ENCODE results near the gene LRP1. TPM values are rescaled to one million over a fixed set of nuclear protein-coding genes. Genes with fewer than 3 reads are reported as not detected.

Gene LRP1
- polyA plus RNA-seq, 1 donor (not counting 4 experiments of a cell fraction or from before 2014, with no cell fraction given) = 4.9 TPM

GRCh38 chr12:57087010-57087690 is 41.1 kb upstream of the LRP1 start:
- Histone ChIP-seq H3K4me3 (ENCODE audit: control insufficient read depth in 2 of 3, extremely low read depth in 1 of 3, insufficient read depth in 2 of 3, low read depth in 1 of 3, low read length in 3 of 3) (peak overlapping the region; percentile 55 to 83 (median 82)), H3K36me3 (ENCODE audit: control insufficient read depth in 2 of 2, extremely low read depth in 1 of 2, insufficient read depth in 2 of 2, low read length in 2 of 2) (peaks cover 0 to 2% of the 10 kb centered on the region in 2 experiments), H4K20me1 (ENCODE audit: control insufficient read depth, extremely low read depth, insufficient read depth, low read length) (peaks cover 4% of the 10 kb centered on the region), H3K4me2 (ENCODE audit: control insufficient read depth, extremely low read depth, insufficient read depth, low read depth, low read length) (peak overlapping the region; percentile 97), H3K9ac (ENCODE audit: control insufficient read depth, extremely low read depth, insufficient read depth, low read length) (peak overlapping the region; percentile 91), H2AFZ (ENCODE audit: control insufficient read depth, low read length) (peak overlapping the region; percentile 39), H3K9me1 (ENCODE audit: control insufficient read depth, extremely low read depth, insufficient read depth, low read length) (no peaks in the 10 kb centered on the region), H3K9me3 (ENCODE audit: control insufficient read depth, low read depth, low read length) (no peaks in the 10 kb centered on the region), H3K27ac (ENCODE audit: control insufficient read depth, insufficient read depth, low read length) (peak overlapping the region; percentile 95), H3K4me1 (ENCODE audit: control insufficient read depth, extremely low read depth, insufficient read depth, low read length) (peaks cover 32% of the 10 kb centered on the region), H3K79me2 (ENCODE audit: control insufficient read depth, insufficient read depth, low read length) (peaks cover 18% of the 10 kb centered on the region), H3K27me3 (ENCODE audit: control insufficient read depth, extremely low read depth, insufficient read depth, low read length) (no peaks in the 10 kb centered on the region)
- dilution Hi-C loops (cut with MboI; ENCODE audit: extremely low pct_ligation_motif_present, low sequenced_read_pairs) = no loop called here
- FAIRE-seq = no peak
- no peak for DNase-seq (ENCODE audit: low read depth, low spot score)
- TF ChIP-seq EZH2 (IDR thresholded peaks at IDR 0.05; ENCODE audit: low read length) (no peak), CTCF (optimal IDR thresholded peaks at IDR 0.05 in 1 of 3, IDR thresholded peaks at IDR 0.05 in 1 of 3, conservative IDR thresholded peaks at IDR 0.05 in 1 of 3; ENCODE audit: extremely low read depth in 1 of 3, insufficient read depth in 2 of 3, low read length in 3 of 3) (no peak)

DNA sequence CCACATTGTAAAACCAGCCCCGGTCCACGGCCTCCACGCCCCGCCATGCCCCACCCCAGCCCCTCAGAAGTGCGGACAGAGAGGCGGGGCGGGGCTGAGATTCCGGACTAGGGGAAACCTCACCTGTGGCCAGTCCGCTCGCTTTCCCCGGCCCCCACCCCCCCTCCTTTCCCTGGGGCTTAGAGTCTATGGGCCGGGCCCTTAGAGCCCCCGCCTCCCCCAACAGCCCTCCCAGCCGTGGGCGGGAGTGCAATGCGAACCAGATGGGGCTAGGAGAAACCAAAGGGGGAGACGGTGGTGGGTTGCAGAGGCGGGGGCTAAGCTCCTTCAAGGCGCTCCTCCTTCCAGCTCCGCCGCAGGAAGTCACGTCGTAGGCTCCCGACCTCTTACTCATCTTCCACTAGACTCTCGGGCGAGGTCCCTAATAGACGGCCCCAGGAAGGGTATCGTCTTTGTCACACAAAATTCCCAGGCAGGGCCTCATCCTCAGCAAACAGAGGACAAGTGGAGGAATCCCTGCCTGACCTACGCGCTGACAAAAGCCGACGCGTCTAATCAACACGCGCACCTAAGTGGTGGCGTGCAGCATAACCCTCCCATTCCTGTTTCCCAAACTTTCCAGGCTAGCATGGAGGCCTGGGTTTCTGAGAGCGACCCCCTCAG is 40.5 kb upstream of the LRP1 start:
- FAIRE-seq (no peak), DNase-seq (ENCODE audit: low read depth, low spot score) (no peak)
- TF ChIP-seq EZH2 (IDR thresholded peaks at IDR 0.05; ENCODE audit: low read length) (no peak), CTCF (optimal IDR thresholded peaks at IDR 0.05 in 1 of 3, IDR thresholded peaks at IDR 0.05 in 1 of 3, conservative IDR thresholded peaks at IDR 0.05 in 1 of 3; ENCODE audit: extremely low read depth in 1 of 3, insufficient read depth in 2 of 3, low read length in 3 of 3) (no peak)
- Histone ChIP-seq H3K4me2 (ENCODE audit: control insufficient read depth, extremely low read depth, insufficient read depth, low read depth, low read length) (peak overlapping the region; percentile 87), H3K36me3 (ENCODE audit: control insufficient read depth in 2 of 2, extremely low read depth in 1 of 2, insufficient read depth in 2 of 2, low read length in 2 of 2) (peaks cover 5 to 9% of the 10 kb centered on the region in 2 experiments), H3K9me1 (ENCODE audit: control insufficient read depth, extremely low read depth, insufficient read depth, low read length) (no peaks in the 10 kb centered on the region), H4K20me1 (ENCODE audit: control insufficient read depth, extremely low read depth, insufficient read depth, low read length) (peaks cover 4% of the 10 kb centered on the region), H2AFZ (ENCODE audit: control insufficient read depth, low read length) (peak overlapping the region; percentile 49), H3K9me3 (ENCODE audit: control insufficient read depth, low read depth, low read length) (no peaks in the 10 kb centered on the region), H3K9ac (ENCODE audit: control insufficient read depth, extremely low read depth, insufficient read depth, low read length) (peak overlapping the region; percentile 90), H3K4me1 (ENCODE audit: control insufficient read depth, extremely low read depth, insufficient read depth, low read length) (peaks cover 32% of the 10 kb centered on the region), H3K27me3 (ENCODE audit: control insufficient read depth, extremely low read depth, insufficient read depth, low read length) (no peaks in the 10 kb centered on the region), H3K4me3 (ENCODE audit: control insufficient read depth in 2 of 3, extremely low read depth in 1 of 3, insufficient read depth in 2 of 3, low read depth in 1 of 3, low read length in 3 of 3) (peak overlapping the region; percentile 55 to 82 (median 72)), H3K79me2 (ENCODE audit: control insufficient read depth, insufficient read depth, low read length) (peaks cover 18% of the 10 kb centered on the region), H3K27ac (ENCODE audit: control insufficient read depth, insufficient read depth, low read length) (peak overlapping the region; percentile 90)
- dilution Hi-C loops (cut with MboI; ENCODE audit: extremely low pct_ligation_motif_present, low sequenced_read_pairs) = no loop called here
